HG02970 (cell line): ENCODE data around the gene NF2.

Experiments
- ATAC-seq: cut with Tn5 transposase; IDR thresholded peaks from one replicate; pipeline ENCODE4 v1.9.1; 2021; ENCODE audit warnings: mild to moderate bottlenecking, moderate library complexity, moderate number of reproducible peaks; ENCODE audit not compliant: unreplicated experiment, low FRiP score

NF2 gene

GRCh38 chr22:29700206-29700899, 96.9 kb downstream of the NF2 start:
- ATAC-seq, result no peak

- ATAC-seq, result no peak
Measured at GRCh38 chr22:29700900-29701154, 97.4 kb downstream of the NF2 start.

GRCh38 chr22:29701155-29701999, 97.9 kb downstream of the NF2 start:
- no peak for ATAC-seq

- no peak for ATAC-seq
Measured at GRCh38 chr22:29702000-29702930, 98.8 kb downstream of the NF2 start.

- no peak for ATAC-seq
Measured at GRCh38 chr22:29702931-29703501, 99.6 kb downstream of the NF2 start.

- ATAC-seq, result no peak
Measured at GRCh38 chr22:29703569-29704195, 100.2 kb downstream of the NF2 start.

GRCh38 chr22:29704528-29705285, 101.3 kb downstream of the NF2 start:
- no peak for ATAC-seq

- no peak for ATAC-seq
Measured at GRCh38 chr22:29705651-29706050, 102.2 kb downstream of the NF2 start.

GRCh38 chr22:29706486-29706885, 103.1 kb downstream of the NF2 start:
- no peak for ATAC-seq

- ATAC-seq, result no peak
Measured at GRCh38 chr22:29707010-29707409, 103.6 kb downstream of the NF2 start.

GRCh38 chr22:29707471-29707870, 104.0 kb downstream of the NF2 start:
- ATAC-seq, result no peak

GRCh38 chr22:29710193-29710592, 106.8 kb downstream of the NF2 start:
- no peak for ATAC-seq

GRCh38 chr22:29710922-29711593, 107.6 kb downstream of the NF2 start:
- ATAC-seq, result no peak

GRCh38 chr22:29712119-29712518, 108.7 kb downstream of the NF2 start:
- no peak for ATAC-seq

- ATAC-seq, result no peak
Measured at GRCh38 chr22:29713156-29713727, 109.8 kb downstream of the NF2 start.

GRCh38 chr22:29715240-29715639, 111.8 kb downstream of the NF2 start:
- no peak for ATAC-seq

GRCh38 chr22:29715705-29716104, 112.3 kb downstream of the NF2 start:
- ATAC-seq, result no peak

GRCh38 chr22:29716814-29717545, 113.5 kb downstream of the NF2 start:
- no peak for ATAC-seq
